Stimulated activated CD4-positive, alpha-beta T cell treated with anti-CD3 and anti-CD28 coated beads, TNF-alpha, amount 100 ng/mL, for 48 hours (primary cell): ENCODE results near the gene CNKSR3.

Experiments used
- DNase-seq, 3 donors: peaks; one replicate each; pipeline ENCODE4 v3.0.0-alpha.2; 2020; ENCODE audit warnings: low read depth in 3 of 3

CNKSR3 gene

DNA sequence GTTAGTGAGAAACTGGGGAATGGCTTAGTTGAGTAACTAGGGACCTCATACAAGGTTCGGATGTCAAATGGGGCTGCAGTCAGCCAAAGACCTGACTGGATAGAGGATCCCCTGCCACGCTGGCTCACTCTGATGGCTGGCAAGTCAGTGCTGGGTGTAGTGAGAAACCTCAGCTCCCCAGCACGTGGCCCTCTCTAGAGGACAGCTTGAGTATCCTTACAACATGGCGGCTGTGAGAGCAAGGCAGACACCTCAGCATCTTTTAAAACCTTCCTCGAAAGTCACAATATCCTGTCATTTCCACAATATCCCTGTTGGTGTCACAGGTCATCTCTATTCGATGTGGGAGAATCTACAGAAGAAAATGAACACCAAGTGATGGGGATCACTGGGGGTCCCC, 127.2 kb downstream of the CNKSR3 start:
- DNase-seq: no peak

DNA sequence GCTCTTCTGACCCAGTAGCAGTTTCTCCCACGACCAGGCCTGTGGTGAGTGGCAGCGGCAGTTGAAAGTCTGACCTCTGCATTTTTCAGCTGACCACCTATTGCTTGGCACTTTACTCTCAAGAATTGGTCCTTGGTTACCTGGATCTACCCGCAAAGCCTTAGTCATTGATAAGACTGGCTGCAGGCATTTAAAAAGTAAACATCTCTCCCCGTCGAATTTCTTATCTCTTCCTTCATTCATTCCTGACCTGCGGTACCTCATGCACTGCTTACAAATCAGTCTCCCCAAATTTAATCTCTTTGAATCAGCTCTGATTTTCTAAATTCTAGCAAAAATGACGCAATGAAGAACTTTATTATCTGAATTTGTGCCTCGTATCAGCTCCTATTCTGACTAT, 127.7 kb downstream of the CNKSR3 start:
- DNase-seq: no peak

DNA sequence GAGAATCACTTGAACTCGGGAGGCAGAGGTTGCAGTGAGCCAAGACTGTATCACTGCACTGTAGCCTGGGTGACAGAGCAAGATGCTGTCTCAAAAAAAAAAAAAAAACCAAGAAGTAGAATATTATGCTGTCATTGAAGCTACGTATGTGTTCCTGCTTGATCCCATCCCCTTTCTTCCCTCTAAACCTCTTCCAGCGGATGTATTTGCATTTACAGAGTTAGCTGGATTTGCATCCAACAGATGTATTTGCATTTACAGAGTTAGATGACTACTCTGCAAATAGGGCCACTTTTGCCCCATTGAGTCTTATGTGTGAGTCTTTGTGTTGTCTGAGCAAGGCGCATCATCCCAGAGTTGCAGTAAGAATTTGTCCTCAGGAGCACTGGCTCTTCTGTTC, 128.9 kb downstream of the CNKSR3 start:
- DNase-seq: no peak

DNA sequence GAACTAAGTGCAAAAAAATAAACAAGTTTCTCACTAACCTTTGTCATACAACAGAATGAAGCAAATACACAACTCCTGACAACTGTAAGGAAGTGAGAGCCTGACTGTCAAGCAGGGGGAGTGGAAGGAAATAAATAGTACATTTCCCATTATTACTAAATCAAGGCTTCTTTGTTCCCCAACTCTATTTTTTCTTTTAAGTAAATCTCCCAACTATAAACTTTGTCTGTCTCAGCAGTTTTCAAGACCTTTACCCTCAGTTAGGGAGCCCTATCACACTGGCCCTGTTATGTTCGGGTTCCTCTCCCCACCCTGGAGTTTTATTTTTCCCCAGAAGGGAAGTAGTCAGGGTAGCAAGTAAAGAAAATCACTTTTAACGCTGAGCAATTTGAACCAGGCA, 129.7 kb downstream of the CNKSR3 start:
- DNase-seq: no peak

DNA sequence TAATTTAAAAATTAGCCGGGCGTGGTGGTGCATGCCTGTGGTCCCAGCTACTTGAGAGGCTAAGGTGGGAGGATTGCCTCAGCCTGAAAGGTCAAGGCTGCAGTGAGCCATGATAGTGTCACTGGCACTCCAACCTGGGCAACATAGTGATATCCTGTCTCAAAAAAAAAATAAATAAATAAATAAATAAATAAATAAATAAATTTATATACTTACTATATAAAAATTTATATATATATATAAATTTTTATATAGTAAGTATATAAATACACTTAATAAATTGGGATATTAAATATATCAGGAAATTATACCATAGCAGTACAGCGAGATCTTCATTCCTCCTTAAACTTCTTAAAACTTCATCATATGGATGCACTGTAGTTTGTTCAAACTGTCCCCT, 130.9 kb downstream of the CNKSR3 start:
- DNase-seq: no peak

DNA sequence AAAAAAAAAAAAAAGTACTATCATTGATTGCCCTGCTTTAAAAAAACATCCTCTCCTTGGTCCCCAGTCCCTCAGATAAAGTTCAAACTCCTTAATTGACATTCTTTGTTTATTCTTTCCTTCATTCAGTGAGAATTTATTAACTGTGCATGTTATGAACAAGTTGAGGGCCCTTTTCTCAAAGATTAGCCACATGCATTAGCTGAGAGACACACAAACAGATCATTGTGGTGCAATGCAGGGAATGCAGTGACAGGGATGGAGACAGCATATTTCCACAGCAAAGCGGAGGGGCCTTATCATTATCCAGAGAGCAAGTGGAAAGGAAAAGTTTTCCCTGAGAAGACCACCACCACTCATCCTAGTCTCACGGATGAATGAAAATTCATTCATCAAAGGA, 132.0 kb downstream of the CNKSR3 start:
- no peak for DNase-seq

DNA sequence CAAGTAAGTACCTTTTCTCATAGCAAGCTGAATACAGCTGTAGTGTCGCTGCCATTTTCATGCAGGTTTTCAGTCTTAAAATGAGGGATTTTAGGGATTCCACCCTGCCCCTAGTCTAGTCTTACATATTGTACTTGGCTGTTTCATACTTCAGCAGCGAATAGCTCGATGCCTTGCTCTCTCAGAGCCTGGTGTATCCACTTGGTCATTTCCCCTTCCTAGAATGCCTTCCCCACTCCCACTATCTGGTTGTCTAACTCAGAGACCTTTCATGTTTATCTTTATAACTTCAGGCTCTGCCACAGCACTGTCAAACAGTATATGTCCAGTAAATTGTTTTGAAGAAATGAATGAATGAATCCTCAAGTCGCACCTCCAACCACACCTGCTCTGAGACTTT, 132.8 kb downstream of the CNKSR3 start:
- no peak for DNase-seq

DNA sequence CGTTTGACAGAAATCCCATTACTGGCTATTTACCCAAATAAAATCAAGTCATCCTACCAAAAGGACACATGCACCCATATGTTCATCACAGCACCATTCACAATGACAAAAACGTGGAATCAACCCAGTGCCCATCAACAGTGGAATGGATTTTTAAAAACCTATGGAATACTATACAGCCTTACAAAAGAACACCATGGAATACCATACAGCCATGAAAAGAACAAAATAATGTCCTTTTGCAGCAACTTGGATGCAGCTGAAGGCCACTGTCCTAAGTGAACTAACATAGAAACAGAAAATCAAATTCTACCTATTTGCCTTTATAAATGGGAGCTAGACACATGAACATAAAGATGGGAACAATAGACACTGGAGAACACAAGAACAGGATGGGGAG, 136.5 kb downstream of the CNKSR3 start:
- no peak for DNase-seq

DNA sequence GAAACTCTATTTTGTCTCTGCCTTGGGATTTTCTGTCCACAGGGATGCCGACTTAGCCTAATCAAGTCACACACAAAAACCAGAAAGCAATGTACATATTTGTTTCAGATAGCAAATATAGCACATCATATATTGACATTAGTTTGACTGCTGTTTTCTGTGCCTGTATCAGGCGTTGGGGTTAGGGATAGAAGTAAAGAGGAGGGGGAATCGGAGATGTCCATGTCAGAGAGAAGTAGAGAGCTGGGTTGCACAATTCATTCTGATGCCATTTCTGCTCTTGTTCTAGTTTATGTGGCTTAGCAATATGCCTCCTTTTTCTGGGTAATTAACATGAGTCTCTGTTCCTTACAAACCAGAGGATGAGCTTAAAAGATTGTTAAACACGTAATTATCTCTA, 139.2 kb downstream of the CNKSR3 start:
- DNase-seq: no peak

DNA sequence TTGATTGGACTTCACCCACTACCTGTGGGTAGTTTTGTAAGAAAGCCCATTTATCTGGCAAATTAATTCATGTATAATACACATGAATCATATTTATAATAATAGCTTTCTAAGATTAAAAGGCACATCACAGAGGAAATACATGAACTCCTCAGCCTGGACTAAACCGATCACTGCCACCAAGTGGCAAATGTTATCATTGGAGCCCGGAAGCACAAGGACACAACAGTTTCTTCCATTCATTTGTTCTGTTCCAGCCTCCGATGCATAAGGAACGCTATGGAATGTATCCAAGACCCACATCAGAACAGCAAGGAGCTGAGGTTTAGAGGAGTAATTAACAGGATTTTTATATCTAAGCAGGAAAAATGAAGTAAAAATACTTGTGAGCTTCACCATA, 139.9 kb downstream of the CNKSR3 start:
- DNase-seq: no peak

DNA sequence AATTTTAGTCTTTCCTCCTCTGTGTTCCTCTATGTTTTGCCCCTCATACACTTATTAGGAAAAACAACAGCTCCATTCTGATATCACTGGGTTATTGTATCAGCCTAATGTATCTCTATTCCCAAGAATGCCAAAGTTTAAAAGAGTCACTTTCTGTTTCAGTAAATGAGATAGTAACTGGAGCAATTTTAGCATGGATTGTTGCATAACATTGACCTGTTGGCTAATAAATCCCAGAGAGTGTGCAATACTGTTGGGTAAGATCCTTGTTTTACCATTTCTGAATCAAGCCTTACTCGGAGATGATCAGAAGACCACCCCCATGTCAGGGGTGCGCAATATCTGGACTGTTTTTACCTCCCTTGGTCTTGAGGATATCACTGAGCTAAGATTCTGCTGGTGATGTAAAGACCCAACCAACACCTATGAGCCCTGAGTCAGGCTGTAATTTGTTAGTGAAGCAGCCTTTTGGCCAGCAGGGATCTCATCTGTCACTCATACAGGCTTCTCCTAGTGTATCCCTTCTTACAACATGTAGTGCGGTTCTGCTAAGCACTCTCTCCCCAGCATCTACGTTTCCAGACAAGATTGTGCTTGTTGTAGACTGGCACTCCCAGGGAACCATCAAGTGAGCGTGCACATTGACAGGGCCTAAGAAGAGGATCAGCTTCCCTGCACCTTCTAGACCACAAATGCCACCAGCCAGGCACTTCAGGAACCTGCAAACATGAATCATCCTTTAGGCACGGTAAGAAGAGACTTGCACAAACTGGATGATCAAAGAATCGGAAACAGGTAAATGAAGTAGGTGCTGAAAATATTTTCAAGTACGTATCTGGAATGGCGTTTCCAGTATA, 142.4 kb downstream of the CNKSR3 start:
- no peak for DNase-seq

DNA sequence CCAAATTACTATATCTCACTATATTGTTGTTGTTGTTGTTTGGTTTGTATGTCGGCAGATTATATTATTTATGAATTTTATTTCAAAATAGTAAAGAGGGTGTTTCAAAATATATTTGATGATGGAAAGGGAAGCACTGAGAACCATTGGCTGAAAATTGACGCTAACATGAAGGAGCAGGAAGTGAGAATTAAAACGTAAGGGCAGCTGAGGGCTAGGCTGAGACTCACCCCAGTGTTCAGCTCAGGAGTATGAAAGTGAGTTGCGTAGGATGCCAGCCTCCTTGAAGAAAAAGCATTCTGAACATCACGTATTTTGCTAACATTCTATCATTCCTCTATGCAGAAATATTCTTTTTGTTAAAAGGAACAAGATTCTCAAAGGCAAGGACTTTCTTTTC, 143.1 kb downstream of the CNKSR3 start:
- DNase-seq: no peak

DNA sequence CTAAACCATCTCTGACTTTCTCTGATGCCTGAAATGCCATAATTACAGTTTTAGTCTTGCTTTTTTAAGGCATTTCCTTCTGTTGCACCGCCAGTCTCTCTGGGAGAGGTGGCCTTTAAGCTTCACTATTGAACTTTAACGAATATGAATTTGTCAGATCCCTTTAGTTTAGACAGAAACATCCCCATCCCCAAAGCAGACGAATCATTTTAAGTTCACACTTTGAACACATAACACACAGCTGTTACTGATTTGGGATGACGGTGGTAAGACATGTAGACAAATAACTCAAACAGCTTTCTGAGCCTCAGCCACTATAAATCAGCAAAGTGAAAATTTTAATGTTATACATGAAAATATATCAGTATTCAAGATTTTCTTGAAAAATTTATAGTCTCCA, 146.7 kb downstream of the CNKSR3 start:
- no peak for DNase-seq

DNA sequence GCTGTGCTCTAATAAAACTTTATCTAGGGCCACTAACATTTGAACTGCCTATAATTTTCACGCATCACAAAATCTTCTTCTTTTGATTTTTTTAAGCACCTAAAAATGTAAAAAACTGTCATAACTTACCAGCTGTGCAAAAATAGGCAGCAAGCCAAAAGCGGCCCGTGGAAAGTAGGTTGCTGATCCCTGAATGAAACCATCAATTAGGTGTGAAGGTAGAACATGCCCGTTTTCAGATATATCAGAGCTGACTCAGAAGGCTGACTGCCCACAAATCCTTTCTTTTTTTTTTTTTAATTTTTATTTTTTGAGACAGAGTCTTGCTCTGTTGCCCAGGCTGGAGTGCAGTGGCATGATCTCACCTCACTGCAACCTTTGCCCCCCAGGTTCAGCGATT, 149.0 kb downstream of the CNKSR3 start:
- DNase-seq: no peak

DNA sequence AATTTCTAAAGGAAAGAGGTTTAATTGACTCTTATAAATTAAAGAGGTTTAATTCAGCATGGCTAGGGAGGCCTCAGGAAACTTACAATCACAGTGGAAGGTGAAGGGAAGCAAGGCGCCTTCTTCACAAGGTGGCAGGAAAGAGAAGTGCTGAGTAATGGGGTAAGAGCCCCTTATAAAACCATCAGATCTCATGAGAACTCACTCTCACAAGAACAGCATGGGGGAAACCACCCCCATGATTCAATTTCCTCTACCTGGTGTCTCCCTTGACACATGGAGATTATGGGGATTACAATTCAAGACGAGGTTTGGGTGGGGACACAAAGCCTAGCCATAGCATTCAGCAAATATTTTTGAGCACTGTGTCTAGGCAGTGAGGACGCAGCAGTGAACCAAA, 150.0 kb downstream of the CNKSR3 start:
- DNase-seq: no peak

DNA sequence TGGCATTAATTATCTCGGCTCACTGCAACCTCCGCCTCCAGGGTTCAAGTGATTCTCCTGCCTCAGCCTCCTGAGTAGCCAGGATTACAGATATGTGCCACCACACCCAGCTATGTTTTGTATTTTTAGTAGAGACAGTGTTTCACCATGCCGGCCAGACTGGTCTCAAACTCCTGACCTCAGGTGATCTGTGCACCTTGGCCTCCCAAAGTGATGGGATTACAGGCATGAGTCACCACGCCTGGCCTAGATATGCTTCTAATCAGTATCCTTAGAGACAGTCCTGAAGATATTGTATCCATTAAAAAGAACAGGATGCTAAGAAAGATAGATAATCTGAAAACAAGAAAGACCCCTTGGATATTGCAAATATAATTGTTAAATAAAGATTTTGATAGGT, 150.8 kb downstream of the CNKSR3 start:
- DNase-seq: no peak

DNA sequence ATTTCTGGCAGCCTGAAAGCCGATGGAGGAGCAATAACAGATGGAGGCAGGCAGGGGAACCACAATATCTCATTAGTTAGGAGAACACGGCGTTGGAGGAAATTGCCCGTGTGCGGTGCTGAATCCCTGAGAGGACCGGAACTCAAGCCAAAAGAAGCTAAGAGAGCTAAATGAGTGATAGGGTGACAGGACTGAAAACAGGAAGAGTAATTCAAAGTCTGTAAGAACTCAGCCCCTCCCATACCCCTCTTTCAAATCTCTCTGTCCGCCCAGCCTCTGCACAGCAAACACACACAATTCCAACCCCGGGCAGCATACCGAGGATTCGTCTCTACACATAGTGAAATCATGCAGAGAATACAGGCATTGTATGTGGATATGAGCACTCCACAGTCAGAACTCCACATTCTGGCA, 151.3 kb downstream of the CNKSR3 start:
- no peak for DNase-seq

DNA sequence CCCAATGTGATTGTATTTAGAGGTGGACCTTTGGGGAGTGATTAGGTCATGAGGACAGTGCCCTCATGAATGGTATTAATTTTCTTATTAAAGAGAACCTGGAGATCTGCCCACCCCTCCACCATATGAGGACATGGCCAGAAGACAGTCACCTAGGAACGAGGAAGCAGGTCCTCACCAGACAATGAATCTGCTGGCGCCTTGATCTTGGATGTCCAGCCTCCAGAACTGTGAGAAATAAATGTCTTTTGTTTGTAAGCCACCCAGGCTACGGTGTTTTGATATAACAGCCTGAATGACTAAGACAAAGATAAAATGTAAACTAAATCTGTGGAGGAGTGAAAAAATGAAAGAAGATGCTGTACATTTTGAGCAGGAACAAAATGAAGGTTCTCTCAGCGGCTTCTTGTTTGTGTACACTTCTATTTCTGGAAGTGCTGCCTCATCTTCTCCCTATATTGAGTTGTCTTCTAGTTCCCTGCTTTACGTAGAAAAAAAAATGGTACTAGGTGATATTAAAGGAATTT, 152.4 kb downstream of the CNKSR3 start:
- DNase-seq: no peak

DNA sequence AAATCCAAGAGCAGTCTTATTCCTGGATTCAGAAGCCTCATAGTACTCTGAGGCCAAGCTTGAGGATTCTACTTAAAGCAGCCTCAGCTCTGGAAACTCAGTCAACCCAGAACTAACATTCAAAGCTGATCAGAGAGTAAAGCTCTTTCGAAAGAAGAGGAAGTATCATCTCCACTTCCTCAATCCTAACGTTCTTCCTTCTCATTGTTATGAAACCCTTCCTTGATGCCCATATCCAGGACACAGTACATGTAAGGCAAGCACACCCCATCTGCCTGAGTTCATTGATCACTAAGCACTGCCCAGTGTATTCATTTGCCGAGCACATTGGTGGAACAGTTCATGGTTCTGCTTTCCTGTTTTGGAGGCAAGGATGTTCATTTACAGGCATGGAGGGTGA, 153.8 kb downstream of the CNKSR3 start, which contains the start of gene IPCEF1:
IPCEF1 (minus strand) TSS at position 114 of the 400 bp plus-strand sequence. CDS start 90,856 bp downstream, outside the sequence.
- no peak for DNase-seq

DNA sequence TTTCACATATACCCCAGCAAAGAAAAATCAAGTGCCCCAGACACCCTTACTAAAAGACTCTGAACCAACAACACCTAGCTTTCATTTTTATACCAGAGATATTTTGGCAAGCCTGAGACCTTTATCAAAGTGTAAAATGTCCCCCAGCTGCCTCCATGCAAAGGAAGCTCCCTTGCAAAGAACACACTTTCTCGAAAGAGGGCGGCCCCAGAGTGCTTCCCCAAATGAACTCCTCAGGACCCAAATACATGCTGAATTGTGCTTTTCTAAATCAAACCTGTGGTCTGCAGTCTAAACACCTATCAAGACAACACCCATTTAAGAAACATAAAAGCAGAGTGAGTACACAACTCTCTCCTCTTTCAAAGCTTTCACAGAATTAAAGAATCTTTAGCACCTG, 154.4 kb downstream of the CNKSR3 start:
- no peak for DNase-seq

DNA sequence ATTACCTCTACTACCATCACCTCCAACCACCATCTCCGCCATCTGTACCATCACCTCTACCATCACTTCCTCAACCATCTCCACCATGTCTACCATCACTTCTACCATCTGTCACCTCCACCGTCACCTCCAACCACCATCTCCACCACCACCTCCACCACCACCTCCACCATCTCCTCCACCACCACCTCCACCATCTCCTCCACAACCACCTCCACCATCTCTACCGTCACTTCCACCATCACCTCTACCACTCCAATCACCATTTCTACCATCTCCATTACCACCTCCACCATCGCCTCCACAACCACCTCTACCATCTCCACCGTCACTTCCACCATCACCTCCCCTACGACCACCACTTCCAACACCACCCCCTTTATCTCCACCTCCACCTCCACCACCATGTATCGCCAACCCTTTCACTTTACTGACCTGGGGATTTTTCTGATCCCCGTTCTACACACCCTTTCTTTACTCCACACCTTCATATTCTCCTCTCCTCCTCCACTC, 156.2 kb downstream of the CNKSR3 start:
- DNase-seq: no peak

DNA sequence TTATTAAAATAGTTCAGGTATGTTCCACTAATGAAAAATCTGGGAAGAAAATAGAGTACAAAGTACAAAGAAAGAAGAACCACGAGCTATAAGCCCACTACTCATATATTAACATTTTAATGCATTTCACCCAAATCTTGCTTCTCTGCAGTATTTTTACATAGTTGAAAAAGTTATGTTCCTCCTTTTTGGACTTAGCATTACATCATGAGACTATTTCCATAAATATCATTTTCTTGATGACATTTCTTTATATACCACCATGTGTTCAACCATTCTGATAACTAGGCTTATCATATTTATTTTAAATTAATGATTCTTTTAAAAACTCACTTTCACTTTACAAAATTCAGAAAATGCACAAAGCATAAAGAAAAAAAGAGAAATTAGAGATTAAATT, 156.9 kb downstream of the CNKSR3 start:
- no peak for DNase-seq

DNA sequence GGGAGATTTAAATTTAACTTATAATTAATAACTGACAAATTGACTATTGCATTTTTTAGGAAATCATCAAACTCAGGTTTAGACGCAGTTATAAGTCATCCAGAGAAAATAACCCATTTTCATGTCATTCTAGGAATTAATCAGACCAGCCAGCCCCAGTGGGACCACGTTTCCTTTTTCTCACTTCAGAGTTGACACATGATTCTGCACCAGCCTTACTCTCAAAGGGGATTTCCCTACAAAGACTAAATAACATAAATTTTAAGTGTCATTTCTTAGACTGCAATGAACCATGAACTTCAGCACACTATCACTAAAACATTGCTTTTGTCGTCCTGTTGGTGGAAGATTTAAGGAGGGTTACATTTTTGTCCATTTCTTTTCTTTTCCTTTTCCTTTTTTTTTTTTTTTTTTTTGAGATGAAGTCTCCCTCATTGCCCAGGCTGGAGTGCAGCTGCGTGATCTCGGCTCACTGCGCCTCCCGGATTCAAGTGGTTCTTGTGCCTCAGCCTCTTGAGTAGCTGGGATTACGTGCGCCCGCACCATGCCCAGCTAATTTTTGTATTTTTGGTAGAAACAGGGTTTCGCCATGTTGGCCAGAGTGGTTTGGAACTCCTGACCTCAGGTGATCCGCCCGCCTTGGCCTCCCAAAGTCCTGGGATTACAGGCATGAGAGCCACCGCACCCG, 157.4 kb downstream of the CNKSR3 start:
- DNase-seq: peak; percentile 18 to 54 (median 23)
